HG02623 (cell line): ENCODE data around the gene GHDC.
"Not testable (repeated sequence)": the region's sequence is repeated elsewhere in the genome, so short reads cannot be mapped to it uniquely, and the experiment has no call there.

ENCODE experiments used
- ATAC-seq: cut with Tn5 transposase; IDR thresholded peaks from one replicate; pipeline ENCODE4 v1.9.1; 2021; ENCODE audit warnings: moderate library complexity; ENCODE audit not compliant: unreplicated experiment

The GHDC gene

GRCh38 chr17:42203354-42203753 is 9.1 kb upstream of the GHDC start:
- no peak for ATAC-seq

- no peak for ATAC-seq
Measured at GRCh38 chr17:42202696-42203095, 8.4 kb upstream of the GHDC start.

- no peak for ATAC-seq
Measured at GRCh38 chr17:42202159-42202558, 7.9 kb upstream of the GHDC start.

GRCh38 chr17:42201458-42201772 is 7.1 kb upstream of the GHDC start:
- ATAC-seq, result no peak

DNA sequence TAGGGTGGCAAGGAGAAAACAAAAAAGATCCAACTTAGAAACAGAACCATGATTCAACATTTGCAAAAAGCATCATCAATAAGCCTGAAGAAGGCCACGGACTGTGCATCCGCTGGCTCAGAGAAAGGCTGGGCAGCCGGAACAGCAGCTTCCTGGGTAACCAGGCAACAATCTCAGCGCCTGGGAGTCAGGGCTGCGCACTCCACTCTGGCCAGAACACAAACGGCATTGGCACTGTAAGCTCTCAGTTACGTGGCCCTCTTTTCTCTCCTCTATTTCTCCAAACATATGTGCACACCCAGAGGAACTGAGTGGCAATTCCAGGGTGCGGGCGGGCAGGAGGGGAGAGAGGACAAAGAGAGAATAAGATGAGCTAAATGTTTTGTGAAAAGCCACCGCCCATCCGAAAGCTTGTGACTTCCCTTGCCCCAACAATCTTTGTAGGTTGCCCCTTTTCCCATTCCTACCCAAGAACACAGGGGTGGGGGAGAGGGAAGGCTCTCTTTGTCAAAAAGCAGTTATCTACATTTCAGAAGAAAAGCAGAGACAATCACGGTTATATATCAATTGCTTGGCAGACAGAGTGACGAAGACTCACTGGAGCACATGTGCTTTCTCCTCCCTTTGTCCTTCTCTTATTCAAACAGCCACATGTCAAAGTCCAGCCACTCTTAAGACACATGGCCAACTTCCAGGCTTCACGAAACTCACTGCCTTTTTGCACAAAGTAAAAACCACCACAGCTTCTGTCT is 6.6 kb upstream of the GHDC start:
- no peak for ATAC-seq

- no peak for ATAC-seq
Measured at GRCh38 chr17:42199416-42200011, 5.2 kb upstream of the GHDC start.

- ATAC-seq, result no peak
Measured at GRCh38 chr17:42198897-42199296, 4.6 kb upstream of the GHDC start.

GRCh38 chr17:42197564-42198156 is 3.4 kb upstream of the GHDC start:
- ATAC-seq, result no peak

GRCh38 chr17:42193216-42193968 is 902 bp downstream of the GHDC start:
- no peak for ATAC-seq

GRCh38 chr17:42192189-42193126 is 1.8 kb downstream of the GHDC start:
- ATAC-seq, result no peak

DNA sequence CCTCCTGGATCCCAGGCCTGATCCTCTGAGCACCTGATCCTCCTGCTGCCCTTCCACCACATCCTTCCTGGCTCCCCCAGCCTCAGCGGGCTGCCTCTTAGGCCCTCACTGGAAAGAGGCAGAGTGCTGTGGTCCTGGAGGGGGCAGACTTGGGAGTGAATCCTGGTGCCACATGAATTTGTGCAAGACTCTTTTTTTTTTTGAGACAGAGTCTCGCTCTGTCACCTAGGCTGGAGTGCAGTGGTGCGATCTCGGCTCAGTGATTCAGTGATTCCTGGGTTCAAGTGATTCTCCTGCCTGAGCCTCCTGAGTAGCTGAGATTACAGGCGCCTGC is 3.1 kb downstream of the GHDC start:
- ATAC-seq, result no peak

DNA sequence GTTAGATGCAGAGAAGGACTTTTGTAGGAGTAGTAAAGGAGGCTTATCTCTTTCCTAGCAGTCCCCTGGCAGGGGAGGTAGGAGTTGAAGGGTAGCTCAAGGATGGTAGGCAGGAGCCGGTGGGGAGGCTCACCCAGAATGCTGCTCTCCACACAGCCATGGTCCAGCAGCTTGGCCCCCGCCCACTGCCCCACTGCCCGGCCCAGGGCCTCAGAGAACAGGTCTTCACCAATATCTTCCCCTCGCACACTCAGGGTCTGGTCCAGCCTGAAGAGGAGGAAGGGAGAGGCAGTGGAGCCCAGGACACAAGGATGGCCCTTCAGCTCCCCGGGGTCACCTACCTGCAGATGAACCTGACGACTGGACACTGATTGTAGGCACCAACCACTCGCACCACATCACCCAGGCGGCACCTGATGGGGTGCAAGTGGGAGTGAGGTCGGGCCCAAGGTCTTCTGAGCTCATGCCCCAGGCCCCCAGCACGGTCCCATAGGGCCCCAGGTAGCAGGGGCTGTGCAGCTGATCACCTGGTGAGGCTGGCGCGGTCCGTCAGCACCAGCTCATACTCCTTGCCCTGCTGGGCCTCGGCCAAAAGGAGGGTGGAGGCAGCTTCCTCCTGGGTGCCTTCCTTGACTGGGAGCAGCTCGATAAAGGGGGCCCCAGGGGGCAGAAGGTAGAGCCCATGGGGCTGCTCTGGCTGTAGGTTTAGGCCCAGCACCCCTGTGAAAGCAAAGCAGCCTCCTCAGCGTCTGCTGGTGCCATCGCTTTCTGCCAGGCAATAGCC is 3.6 kb downstream of the GHDC start:
- ATAC-seq, result no peak

DNA sequence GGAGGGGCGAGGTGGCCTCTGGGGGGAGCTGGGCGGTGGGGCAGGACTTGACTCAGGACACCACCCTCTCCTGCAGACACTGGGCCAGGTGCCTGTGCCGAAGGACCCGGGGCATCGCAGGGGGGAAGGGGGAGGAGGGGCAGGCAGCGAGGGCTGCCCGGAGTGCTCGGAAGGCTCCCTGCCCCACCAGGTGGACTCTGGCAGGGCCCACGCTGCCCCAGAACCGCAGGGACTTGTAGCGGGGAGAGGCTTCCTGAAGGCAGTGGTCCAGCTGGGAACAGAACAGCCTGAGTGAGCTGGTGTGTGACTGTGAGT is 4.7 kb downstream of the GHDC start:
- ATAC-seq, result no peak

DNA sequence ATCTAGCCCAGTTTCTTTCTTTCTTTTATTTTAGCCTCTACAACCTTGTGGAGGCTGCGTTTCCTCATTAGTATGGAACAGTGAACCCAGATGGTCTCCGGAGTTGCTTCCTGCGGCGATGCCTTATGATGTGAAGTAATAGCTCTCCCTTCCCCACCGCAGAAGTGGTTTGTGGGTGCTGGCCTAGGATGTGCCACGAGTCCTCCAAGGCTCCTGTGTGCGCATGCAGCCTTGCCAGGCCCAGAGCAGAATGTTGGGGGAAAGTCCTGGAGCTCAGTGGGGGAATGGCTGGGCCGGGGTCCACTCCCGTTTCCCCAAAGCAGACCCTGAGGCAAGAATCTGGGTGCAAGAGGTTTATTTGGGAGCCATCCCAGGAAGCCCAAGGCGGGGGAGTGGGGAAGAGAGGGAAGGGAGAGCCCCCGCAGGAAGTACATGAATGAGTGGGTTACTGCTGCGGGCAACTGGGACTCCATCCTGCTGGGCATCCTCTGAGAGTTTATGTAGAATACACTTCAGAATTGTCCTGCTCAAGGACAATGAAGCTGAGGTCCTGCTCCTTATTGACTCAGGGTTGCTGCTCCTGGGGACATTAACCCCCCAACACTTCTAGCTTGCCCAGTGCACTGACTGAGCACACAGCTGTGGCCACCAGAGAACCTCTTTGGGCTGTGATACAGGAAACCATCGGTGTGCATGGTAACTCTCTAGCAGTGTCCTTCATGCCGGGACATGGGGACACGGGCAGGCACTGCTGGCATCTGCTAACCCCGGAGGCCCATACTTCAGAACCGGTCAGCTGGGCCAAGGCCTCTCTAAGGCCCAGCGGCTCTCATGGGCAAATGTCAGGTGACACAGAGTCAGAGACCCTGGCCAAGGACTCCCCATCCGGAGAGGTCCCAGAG is 5.3 kb downstream of the GHDC start:
- no peak for ATAC-seq

- no peak for ATAC-seq
Measured at GRCh38 chr17:42187833-42188232, 6.5 kb downstream of the GHDC start.

GRCh38 chr17:42186191-42186590 is 8.1 kb downstream of the GHDC start:
- ATAC-seq, result not testable (repeated sequence)

GRCh38 chr17:42185621-42185930 is 8.7 kb downstream of the GHDC start:
- no peak for ATAC-seq

GRCh38 chr17:42184713-42185620 is 9.3 kb downstream of the GHDC start, which contains the start of gene HCRT:
Gene HCRT (minus strand): TSS chr17:42185452. CDS start chr17:42185365, 87 bp downstream.
- no peak for ATAC-seq
